Measurements from ENCODE around the gene PGC. TPM values are rescaled to one million over a fixed set of nuclear protein-coding genes. Genes with fewer than 3 reads are reported as not detected.
A peak's percentile ranks its signal among the peaks of the same experiment; 100 is the strongest.

PGC gene
- polyA plus RNA-seq, 3 donors = not detected

DNA sequence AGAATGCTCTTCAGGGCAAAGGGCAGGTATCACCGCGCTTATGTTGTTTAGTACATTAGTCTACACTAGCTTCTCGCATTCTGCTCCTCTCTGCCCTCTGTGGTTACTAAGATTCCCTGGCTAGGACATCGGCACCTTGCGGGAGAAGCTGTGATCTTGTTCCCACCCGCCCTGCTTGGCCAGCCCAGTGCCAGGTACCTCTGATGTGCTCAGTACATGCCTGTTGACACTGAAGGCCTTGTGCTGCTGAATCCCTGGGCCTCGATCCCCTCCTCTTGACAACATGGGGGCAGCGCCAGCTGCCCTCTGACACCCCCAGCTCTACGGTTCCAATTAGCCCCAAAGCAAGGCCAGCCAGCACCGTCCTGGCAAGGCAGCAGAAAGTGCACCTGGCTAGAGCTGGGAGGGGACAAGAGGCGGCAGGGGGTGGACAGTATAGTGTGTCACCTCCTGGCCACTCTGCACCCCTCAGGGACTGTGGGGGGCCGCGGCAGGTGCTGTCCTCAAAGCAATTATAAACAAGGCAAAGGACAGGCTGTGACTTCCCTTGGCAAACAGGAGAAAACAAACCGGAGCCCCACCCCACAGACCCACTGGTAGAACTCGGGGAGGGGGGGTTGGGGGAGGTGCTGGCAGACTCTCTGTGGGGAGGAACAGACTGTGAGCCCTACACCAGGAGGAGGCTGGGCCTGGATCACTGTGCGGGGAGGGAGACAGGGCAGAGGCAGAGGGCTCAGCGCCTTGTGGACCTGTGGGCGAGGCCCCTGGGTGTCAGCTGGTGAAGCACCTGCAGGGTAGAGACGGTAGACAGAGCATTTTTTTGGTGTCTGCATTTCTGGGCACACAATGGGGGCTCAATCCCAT is 18.9 kb downstream of the PGC start:
- WGBS (ENCODE audit: insufficient coverage) = 98% methylated on average over 14 of the region's 19 CpGs
- peak overlapping the region in 2 of 7 donors; percentile 42 to 66 for H3K27ac Mint-ChIP-seq
- H4K20me1 ChIP-seq (ENCODE audit: insufficient read depth, low read length) = peaks cover 95% of the 10 kb centered on the region
- H3K36me3 Mint-ChIP-seq = peaks cover 35 to 47% of the 10 kb centered on the region in 2 donors
- TF ChIP-seq, protein P1, sequence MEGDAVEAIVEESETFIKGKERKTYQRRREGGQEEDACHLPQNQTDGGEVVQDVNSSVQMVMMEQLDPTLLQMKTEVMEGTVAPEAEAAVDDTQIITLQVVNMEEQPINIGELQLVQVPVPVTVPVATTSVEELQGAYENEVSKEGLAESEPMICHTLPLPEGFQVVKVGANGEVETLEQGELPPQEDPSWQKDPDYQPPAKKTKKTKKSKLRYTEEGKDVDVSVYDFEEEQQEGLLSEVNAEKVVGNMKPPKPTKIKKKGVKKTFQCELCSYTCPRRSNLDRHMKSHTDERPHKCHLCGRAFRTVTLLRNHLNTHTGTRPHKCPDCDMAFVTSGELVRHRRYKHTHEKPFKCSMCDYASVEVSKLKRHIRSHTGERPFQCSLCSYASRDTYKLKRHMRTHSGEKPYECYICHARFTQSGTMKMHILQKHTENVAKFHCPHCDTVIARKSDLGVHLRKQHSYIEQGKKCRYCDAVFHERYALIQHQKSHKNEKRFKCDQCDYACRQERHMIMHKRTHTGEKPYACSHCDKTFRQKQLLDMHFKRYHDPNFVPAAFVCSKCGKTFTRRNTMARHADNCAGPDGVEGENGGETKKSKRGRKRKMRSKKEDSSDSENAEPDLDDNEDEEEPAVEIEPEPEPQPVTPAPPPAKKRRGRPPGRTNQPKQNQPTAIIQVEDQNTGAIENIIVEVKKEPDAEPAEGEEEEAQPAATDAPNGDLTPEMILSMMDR (IDR thresholded peaks at IDR 0.05) = no peak
- no peak for DNase-seq
- H3K27me3 Mint-ChIP-seq (ENCODE audit: low read depth in 3 of 3) = no peaks in the 10 kb centered on the region
- H2AFZ ChIP-seq (ENCODE audit: insufficient read depth, low read depth, low read length, poor library complexity, severe bottlenecking) = no peak overlapping the region
- peaks cover 8 to 30% of the 10 kb centered on the region in 2 donors for H3K36me3 ChIP-seq (replicated peaks in 1 of 2; ENCODE audit: control insufficient read depth in 1 of 2, insufficient read depth in 2 of 2, low read length in 2 of 2)
- no peak overlapping the region for H3K4me2 ChIP-seq (replicated peaks; ENCODE audit: extremely low read depth, low read length, poor library complexity, severe bottlenecking)
- intact Hi-C loops (cut with micrococcal nuclease) = loop anchor here in 1 of 2 donors (10.0 kb wide), 1 partner anchor 166 kb away; the partner anchor contains the start of gene USP49
- H3K9me3 Mint-ChIP-seq = no peaks in the 10 kb centered on the region
- H3K4me1 Mint-ChIP-seq = peaks cover 89% of the 10 kb centered on the region
- H3K4me1 ChIP-seq (ENCODE audit: control insufficient read depth in 1 of 2, insufficient read depth in 2 of 2, low read length in 2 of 2) = peaks cover 87 to 91% of the 10 kb centered on the region in 2 donors
- H3K9ac ChIP-seq (ENCODE audit: insufficient read depth, low read length, poor library complexity, severe bottlenecking) = no peak overlapping the region
- peak overlapping the region in 1 of 2 donors; percentile 43 for H3K27ac ChIP-seq (ENCODE audit: low read depth in 1 of 2, low read length in 2 of 2)
- H3K79me2 ChIP-seq (ENCODE audit: insufficient read depth, low read length) = peaks cover 97% of the 10 kb centered on the region
- no peaks in the 10 kb centered on the region for H3K27me3 ChIP-seq (ENCODE audit: control insufficient read depth in 2 of 2, insufficient read depth in 2 of 2, low read length in 2 of 2)
- no peak overlapping the region for H3K4me3 Mint-ChIP-seq
- no peaks in the 10 kb centered on the region for H3K9me3 ChIP-seq (replicated peaks in 1 of 2; ENCODE audit: control insufficient read depth in 1 of 2, insufficient read depth in 1 of 2, low read length in 2 of 2)
- no peak overlapping the region for H3K4me3 ChIP-seq (replicated peaks in 1 of 3; ENCODE audit: low read depth in 2 of 3, low read length in 3 of 3)

DNA sequence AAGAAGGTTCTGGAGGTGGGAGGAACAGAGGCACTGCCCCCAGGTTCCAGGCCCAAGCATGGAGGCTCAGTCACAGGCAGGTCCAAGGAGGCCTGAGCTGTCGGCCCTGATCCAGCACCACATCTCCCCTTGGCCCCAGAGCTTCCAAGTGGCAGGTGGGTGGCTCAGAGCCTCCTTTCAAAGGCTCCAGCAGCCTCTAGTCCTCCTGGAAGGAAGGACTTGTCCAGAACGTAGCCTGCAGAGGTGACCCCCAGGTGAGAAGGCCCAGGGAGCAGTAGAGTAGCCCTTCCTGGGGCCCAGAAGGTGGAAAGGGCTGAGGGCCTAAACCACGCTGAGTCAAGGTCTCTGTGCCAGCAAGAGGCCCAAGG is 19.5 kb downstream of the PGC start:
- H3K4me1 ChIP-seq (ENCODE audit: control insufficient read depth in 1 of 2, insufficient read depth in 2 of 2, low read length in 2 of 2) = peaks cover 86 to 91% of the 10 kb centered on the region in 2 donors
- no peaks in the 10 kb centered on the region for H3K9me3 ChIP-seq (replicated peaks in 1 of 2; ENCODE audit: control insufficient read depth in 1 of 2, insufficient read depth in 1 of 2, low read length in 2 of 2)
- Mint-ChIP-seq H3K36me3 (peaks cover 34 to 46% of the 10 kb centered on the region in 2 donors), H3K9me3 (no peaks in the 10 kb centered on the region), H3K4me3 (no peak overlapping the region), H3K4me1 (peaks cover 89% of the 10 kb centered on the region), H3K27me3 (ENCODE audit: low read depth in 3 of 3) (no peaks in the 10 kb centered on the region), H3K27ac (peak overlapping the region in 2 of 7 donors; percentile 35 to 75)
- H3K36me3 ChIP-seq (replicated peaks in 1 of 2; ENCODE audit: control insufficient read depth in 1 of 2, insufficient read depth in 2 of 2, low read length in 2 of 2) = peaks cover 8 to 30% of the 10 kb centered on the region in 2 donors
- TF ChIP-seq, protein P1 (IDR thresholded peaks at IDR 0.05) = no peak
- H4K20me1 ChIP-seq (ENCODE audit: insufficient read depth, low read length) = peaks cover 94% of the 10 kb centered on the region
- WGBS (ENCODE audit: insufficient coverage) = 100% methylated on average over 2 of the region's 3 CpGs
- H3K79me2 ChIP-seq (ENCODE audit: insufficient read depth, low read length) = peaks cover 97% of the 10 kb centered on the region
- H3K9ac ChIP-seq (ENCODE audit: insufficient read depth, low read length, poor library complexity, severe bottlenecking) = no peak overlapping the region
- H3K4me2 ChIP-seq (replicated peaks; ENCODE audit: extremely low read depth, low read length, poor library complexity, severe bottlenecking) = no peak overlapping the region
- no peaks in the 10 kb centered on the region for H3K27me3 ChIP-seq (ENCODE audit: control insufficient read depth in 2 of 2, insufficient read depth in 2 of 2, low read length in 2 of 2)
- H3K4me3 ChIP-seq (replicated peaks in 1 of 3; ENCODE audit: low read depth in 2 of 3, low read length in 3 of 3) = no peak overlapping the region
- H3K27ac ChIP-seq (ENCODE audit: low read depth in 1 of 2, low read length in 2 of 2) = peak overlapping the region; percentile 7 to 43
- H2AFZ ChIP-seq (ENCODE audit: insufficient read depth, low read depth, low read length, poor library complexity, severe bottlenecking) = no peak overlapping the region
- intact Hi-C loops (cut with micrococcal nuclease) = loop anchor here in 1 of 2 donors (10.0 kb wide), 1 partner anchor 167 kb away; the partner anchor contains the start of gene USP49
- DNase-seq = no peak

All from CD14-positive monocyte (primary cell).